Heart left ventricle (tissue), 16 donors: ENCODE measurements around the gene UGT1A5. TPM values are rescaled to one million over a fixed set of nuclear protein-coding genes. Genes with fewer than 3 reads are reported as not detected.

Experiments
- ATAC-seq, 4 donors: fragments of 200-7000 bp; cut with Tn5 transposase; one replicate each; pipeline ENCODE4 v1.9.1; 2020 to 2022; ENCODE audit warnings: moderate library complexity in 4 of 4, mild to moderate bottlenecking in 3 of 4, moderate number of reproducible peaks in 1 of 4
- DNase-seq, 5 donors: peaks; one replicate each; pipeline ENCODE4 v3.0.0-alpha.2; 2020
- H3K27ac ChIP-seq, 12 donors: fragments of 200-600 bp; sonication (generic) in 4 of 12; one replicate each; pipeline versions ENCODE4 v1.5.0 to v1.8.0; 2016 to 2022; ENCODE audit warnings: mild to moderate bottlenecking in 2 of 12
- H3K27me3 ChIP-seq, 9 donors: fragments of 200-600 bp; sonication (generic) in 2 of 9; one replicate each; pipeline versions ENCODE4 v1.5.1 to v1.8.0; 2016 to 2022; ENCODE audit warnings: mild to moderate bottlenecking in 3 of 9
- H3K36me3 ChIP-seq, 9 donors: fragments of 200-600 bp; sonication (generic) in 2 of 9; one replicate each; pipeline versions ENCODE4 v1.5.0 to v1.8.0; 2018 to 2022; ENCODE audit warnings: mild to moderate bottlenecking in 2 of 9
- H3K4me1 ChIP-seq, 12 donors: fragments of 200-600 bp; sonication (generic) in 4 of 12; one replicate each; pipeline versions ENCODE4 v1.5.0 to v1.8.0; 2016 to 2022; ENCODE audit warnings: mild to moderate bottlenecking in 3 of 12
- H3K4me3 ChIP-seq, 12 donors: fragments of 200-600 bp; sonication (generic) in 4 of 12; one replicate each; pipeline versions ENCODE4 v1.5.0 to v1.8.0; 2017 to 2022; ENCODE audit warnings: mild to moderate bottlenecking in 9 of 12, moderate library complexity in 4 of 12
- H3K9me3 ChIP-seq, 12 donors: fragments of 200-600 bp; sonication (generic) in 4 of 12; one replicate each; pipeline versions ENCODE4 v1.5.0 to v1.8.0; 2016 to 2022; ENCODE audit warnings: mild to moderate bottlenecking in 1 of 12
- POLR2A ChIP-seq, 2 donors: fragments of 450-650 bp; IDR thresholded peaks; one replicate each; pipeline ENCODE4 v1.6.1; 2017; ENCODE audit warnings: antibody characterized with exemption in 2 of 2, mild to moderate bottlenecking in 2 of 2, moderate library complexity in 2 of 2
- WGBS, 4 donors: extraction: QIAGEN DNeasy Blood & Tissue Kit in 2 of 4; methylation state at CpG; one replicate each; pipeline versions ENCODE4 v1.1.5 to v1.1.7; 2013 to 2018; 5-methylcytosine and 5-hydroxymethylcytosine counted together
- intact Hi-C, 10 donors: fragments of 100-400 bp; cut with DNase I; formaldehyde crosslinking; loops; one replicate each; pipeline versions ENCODE4 v1.11.1 to v1.14.2; 2022
- polyA plus RNA-seq, 2 donors: library from polyadenylated mRNA; stranded (reverse); fragments of 200-250 nt; gene quantifications; one replicate each; pipeline ENCODE4 v1.2.3, GENCODE V29; 2013
- total RNA-seq, 9 donors: library from RNA; depleted of rRNA in 2 of 9; stranded (reverse); fragments of >200 nt in 2 of 9; fragmentation: NEBNext Ultra II Directional in 3 of 9; extraction: Animal tissue kit (Norgen Biotek cat#: 25700) in 3 of 9; gene quantifications; one replicate each; pipeline versions ENCODE4 v1.1.0 to v1.2.4, GENCODE V29; 2016 to 2023
- TF ChIP-seq, protein P1 (sequence below), 12 donors: fragments of 200-600 bp; sonication (generic) in 4 of 12; IDR thresholded peaks; one replicate each; pipeline versions ENCODE4 v1.5.0 to v1.8.0; 2018 to 2022; ENCODE audit warnings: antibody characterized with exemption in 12 of 12, mild to moderate bottlenecking in 5 of 12
- donor health status: ischemic (EF 13 %, LVEDD 7.1; RV severe dilation, severe dysfunction).
- donor health status: healthy with polysubstance abuse.
- donor health status: DM: no; HTN: yes; CAD: no.
- donor health status: DM: no; HTN: no; CAD: no.
- donor health status: ischemic (EF 25% LVEDD 6.9; RV normal size, moderate dysfunction).
- donor health status: ischemic (EF 25% LVEDD 5.7; RV mildly dilated, moderate dysfunction).
- donor health status: healthy.
- donor health status: DM: yes; HTN: yes; CAD: no.
- donor health status: ischemic (EF 35%, LVEDD 5.7; RV mildly dilated, moderate dysfunction).
- donor health status: nonischemic (EF 11% LVEDD 7.7; RV severe dilation, severe dysfunction).
- donor health status: DM: yes; HTN: yes; CAD: no.
- donor health status: PGD.
- donor health status: ischemic (EF 29% LVEDD 5.4; RV normal size, mild dysfunction).
- donor health status: nonischemic (EF 23%, LVEDD 6.1; RV moderate dilation, normal function).

Gene UGT1A5
- total and polyA plus RNA-seq, 11 donors = not detected

DNA sequence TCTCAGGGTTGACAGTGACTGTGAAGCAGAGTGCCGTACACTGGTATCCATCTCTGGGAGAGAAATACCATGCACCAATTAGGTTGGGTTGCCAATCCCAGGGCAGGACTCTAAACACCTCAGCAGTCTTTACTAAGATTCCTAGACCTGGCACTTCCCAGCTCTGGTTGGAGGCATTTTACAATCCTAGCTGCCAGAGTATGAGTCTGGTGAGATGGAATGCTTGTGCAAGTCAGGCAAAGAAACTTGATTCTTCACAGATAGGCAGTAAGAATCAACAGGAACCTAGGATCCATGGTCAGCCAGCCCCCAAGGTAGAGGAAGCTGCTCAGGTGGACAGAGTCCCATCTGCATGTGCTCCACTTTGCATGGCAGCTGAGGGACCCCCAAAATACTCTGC is 6.0 kb upstream of the UGT1A5 start:
- no peaks in the 10 kb centered on the region for H3K36me3 ChIP-seq
- no peak overlapping the region for H3K4me3 ChIP-seq
- no peaks in the 10 kb centered on the region for H3K4me1 ChIP-seq
- 0 to 80% (median 36%) methylated on average over 1 of the region's 1 CpG for WGBS, 4 donors
- peaks cover 0 to 15% (median 2%) of the 10 kb centered on the region in 9 donors for H3K27me3 ChIP-seq
- H3K27ac ChIP-seq = no peak overlapping the region
- DNase-seq (no peak), ATAC-seq (no peak)
- TF ChIP-seq, protein P1, sequence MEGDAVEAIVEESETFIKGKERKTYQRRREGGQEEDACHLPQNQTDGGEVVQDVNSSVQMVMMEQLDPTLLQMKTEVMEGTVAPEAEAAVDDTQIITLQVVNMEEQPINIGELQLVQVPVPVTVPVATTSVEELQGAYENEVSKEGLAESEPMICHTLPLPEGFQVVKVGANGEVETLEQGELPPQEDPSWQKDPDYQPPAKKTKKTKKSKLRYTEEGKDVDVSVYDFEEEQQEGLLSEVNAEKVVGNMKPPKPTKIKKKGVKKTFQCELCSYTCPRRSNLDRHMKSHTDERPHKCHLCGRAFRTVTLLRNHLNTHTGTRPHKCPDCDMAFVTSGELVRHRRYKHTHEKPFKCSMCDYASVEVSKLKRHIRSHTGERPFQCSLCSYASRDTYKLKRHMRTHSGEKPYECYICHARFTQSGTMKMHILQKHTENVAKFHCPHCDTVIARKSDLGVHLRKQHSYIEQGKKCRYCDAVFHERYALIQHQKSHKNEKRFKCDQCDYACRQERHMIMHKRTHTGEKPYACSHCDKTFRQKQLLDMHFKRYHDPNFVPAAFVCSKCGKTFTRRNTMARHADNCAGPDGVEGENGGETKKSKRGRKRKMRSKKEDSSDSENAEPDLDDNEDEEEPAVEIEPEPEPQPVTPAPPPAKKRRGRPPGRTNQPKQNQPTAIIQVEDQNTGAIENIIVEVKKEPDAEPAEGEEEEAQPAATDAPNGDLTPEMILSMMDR (IDR thresholded peaks at IDR 0.05) = no peak
- no peak for TF ChIP-seq POLR2A (IDR thresholded peaks at IDR 0.05)
- intact Hi-C loops = no loop called here
- H3K9me3 ChIP-seq = peaks cover 0 to 9% (median 0%) of the 10 kb centered on the region in 12 donors

- 68 to 75% (median 72%) methylated on average over 10 of the region's 10 CpGs for WGBS, 4 donors
- Histone ChIP-seq H3K4me3 (no peak overlapping the region), H3K27me3 (peaks cover 0 to 15% (median 2%) of the 10 kb centered on the region in 9 donors), H3K4me1 (no peaks in the 10 kb centered on the region), H3K36me3 (no peaks in the 10 kb centered on the region), H3K27ac (no peak overlapping the region), H3K9me3 (peaks cover 0 to 6% (median 0%) of the 10 kb centered on the region in 12 donors)
- intact Hi-C loops = no loop called here
- TF ChIP-seq POLR2A (IDR thresholded peaks at IDR 0.05) = no peak
- TF ChIP-seq, protein P1 (IDR thresholded peaks at IDR 0.05) = no peak
- no peak for DNase-seq
- ATAC-seq = no peak
Measured at GRCh38 chr2:233707940-233708644, 4.6 kb upstream of the UGT1A5 start.

DNA sequence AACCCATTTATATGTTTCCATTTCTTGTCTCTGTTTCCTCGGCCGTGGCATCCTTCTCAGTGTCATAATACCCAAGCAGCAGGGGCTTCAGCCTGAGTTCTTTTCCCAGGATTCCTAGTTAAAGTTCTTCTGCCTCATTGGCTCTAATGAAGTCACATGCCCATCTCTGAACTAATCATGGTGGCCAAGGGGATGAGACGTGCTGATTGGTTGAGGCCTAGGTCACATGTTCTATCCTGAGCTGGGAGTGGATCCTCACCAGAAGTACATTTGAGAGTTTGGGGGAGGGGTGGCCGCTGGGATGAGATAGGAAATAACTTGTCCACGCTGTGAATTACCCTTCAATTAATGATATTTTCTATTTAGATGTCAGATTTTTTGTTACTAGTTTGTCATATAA is 3.8 kb upstream of the UGT1A5 start:
- Histone ChIP-seq H3K4me1 (no peaks in the 10 kb centered on the region), H3K27ac (no peak overlapping the region), H3K4me3 (no peak overlapping the region), H3K27me3 (peaks cover 0 to 15% (median 2%) of the 10 kb centered on the region in 9 donors), H3K36me3 (no peaks in the 10 kb centered on the region), H3K9me3 (peaks cover 0 to 6% (median 0%) of the 10 kb centered on the region in 12 donors)
- no peak for TF ChIP-seq POLR2A (IDR thresholded peaks at IDR 0.05)
- TF ChIP-seq, protein P1 (IDR thresholded peaks at IDR 0.05) = no peak
- WGBS, 4 donors = 75 to 86% (median 84%) methylated on average over 5 of the region's 5 CpGs
- intact Hi-C loops = no loop called here
- DNase-seq = no peak
- no peak for ATAC-seq

- Histone ChIP-seq H3K4me3 (no peak overlapping the region), H3K27ac (no peak overlapping the region), H3K4me1 (no peaks in the 10 kb centered on the region), H3K36me3 (no peaks in the 10 kb centered on the region), H3K27me3 (peaks cover 0 to 16% (median 4%) of the 10 kb centered on the region in 9 donors), H3K9me3 (no peaks in the 10 kb centered on the region)
- intact Hi-C loops = loop anchor here in 1 of 10 donors (10.0 kb wide), 1 partner anchor 267 kb away; no protein-coding TSS in a partner anchor
- DNase-seq (peak; percentile 47 to 79 (median 61)), ATAC-seq (peak in 3 of 4 donors; percentile 75 to 85 (median 76))
- 35 to 42% (median 36%) methylated on average over 10 to 11 of the region's 11 CpGs for WGBS, 4 donors
- TF ChIP-seq, protein P1 (IDR thresholded peaks at IDR 0.05) = peak; percentile 48 to 83 (median 71)
- no peak for TF ChIP-seq POLR2A (IDR thresholded peaks at IDR 0.05)
Measured at GRCh38 chr2:233711312-233712008, 1.2 kb upstream of the UGT1A5 start.
